ENCODE data around the gene AGFG1.
"Not testable (repeated sequence)": the region's sequence is repeated elsewhere in the genome, so short reads cannot be mapped to it uniquely, and the experiment has no call there.

Gene AGFG1

GRCh38 chr2:227503433-227504406 is 31.8 kb downstream of the AGFG1 start:
- DNase-seq = no peak

DNA sequence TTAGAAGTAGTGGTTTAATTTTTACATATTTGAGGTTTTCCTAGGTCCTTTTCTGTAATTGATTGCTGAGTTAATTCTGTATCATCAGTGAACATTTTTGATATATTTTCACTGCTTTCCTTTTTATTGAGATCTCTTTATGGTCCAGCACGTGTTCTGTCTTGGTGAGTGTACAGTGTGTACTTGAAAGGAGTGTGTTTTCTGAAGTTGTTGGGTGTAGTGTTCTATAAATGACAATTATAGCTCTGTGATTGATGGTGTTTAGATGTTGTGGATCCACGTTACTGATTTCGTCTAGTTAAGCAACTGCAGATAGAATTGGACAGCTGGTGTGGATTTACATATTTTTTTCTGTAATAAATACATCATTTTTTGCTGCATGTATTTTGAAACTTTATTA is 32.7 kb downstream of the AGFG1 start:
- DNase-seq = no peak

- no peak for DNase-seq
These were observed 34.5 kb downstream of the AGFG1 start for GRCh38 chr2:227506456-227506855.

- DNase-seq = no peak
These were observed 36.0 kb downstream of the AGFG1 start for GRCh38 chr2:227507963-227508362.

DNA sequence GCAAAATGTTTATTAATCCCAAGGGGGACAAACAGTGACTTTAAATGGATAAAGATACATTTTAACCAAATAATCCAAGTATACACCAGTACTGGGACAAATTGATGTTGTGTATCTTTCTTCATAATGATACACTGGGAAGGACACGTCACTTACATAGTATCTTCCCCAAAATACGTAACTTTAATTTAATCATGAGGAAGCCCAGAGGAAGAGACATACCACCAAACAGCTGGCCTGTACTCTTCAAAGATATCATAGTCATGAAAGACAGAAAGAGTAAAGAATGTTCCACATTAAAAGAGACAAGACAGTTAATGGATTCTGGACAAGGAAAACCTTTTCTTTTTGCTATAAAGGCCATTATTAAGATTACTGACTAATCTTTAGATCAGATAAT is 37.1 kb downstream of the AGFG1 start:
- no peak for DNase-seq

DNA sequence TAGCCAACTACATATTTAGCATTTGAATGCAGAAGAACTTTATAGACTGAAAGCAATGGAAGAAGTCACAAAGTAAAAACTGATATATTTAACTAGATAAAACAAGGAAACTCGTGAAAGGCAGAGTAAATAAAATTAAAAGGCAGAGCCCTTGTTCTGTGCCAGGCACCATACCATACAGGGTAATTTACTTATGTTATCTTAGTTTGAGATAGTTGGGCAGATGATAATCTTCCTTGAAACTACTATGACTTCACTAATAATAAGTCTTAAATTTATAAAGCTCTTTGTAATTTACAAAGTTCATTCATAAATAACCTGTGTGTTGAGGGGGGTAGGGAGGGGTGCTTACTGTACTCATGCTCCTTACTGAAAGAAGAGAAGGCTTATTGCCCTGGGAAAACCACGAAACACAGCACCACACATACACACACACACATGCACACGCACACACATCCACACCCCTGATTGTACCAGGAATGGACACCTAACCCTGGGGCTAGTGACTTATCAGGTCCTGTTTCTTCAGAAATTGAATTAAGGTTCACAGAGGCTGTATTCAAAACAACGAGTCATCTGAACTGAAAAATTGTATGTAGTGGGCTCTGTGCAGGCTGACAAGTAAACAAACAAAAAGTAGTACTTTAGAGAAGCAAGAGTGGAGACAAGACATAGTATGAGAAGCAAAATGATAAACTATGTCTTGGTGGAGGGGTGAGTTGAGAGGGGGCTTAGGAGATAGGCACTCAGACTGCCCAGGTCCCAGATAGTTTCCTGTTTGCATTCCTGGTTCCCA is 38.1 kb downstream of the AGFG1 start:
- DNase-seq = no peak

DNA sequence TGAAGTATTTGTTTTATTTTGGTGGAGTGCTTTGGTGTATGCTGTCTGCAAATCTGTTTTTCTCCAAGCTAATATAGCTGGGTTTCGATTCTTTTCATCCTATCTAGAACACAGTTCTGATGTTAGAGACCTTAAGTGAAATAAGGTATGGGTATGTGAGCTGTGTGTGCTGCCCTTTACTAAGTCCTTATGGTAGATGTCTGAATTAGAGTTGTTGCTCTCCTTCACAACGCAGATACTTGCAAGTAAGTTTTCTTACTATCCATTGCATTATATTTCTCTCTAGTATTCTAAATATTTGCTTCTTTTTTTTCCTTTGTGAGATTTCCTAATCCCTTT is 38.6 kb downstream of the AGFG1 start:
- no peak for DNase-seq

DNA sequence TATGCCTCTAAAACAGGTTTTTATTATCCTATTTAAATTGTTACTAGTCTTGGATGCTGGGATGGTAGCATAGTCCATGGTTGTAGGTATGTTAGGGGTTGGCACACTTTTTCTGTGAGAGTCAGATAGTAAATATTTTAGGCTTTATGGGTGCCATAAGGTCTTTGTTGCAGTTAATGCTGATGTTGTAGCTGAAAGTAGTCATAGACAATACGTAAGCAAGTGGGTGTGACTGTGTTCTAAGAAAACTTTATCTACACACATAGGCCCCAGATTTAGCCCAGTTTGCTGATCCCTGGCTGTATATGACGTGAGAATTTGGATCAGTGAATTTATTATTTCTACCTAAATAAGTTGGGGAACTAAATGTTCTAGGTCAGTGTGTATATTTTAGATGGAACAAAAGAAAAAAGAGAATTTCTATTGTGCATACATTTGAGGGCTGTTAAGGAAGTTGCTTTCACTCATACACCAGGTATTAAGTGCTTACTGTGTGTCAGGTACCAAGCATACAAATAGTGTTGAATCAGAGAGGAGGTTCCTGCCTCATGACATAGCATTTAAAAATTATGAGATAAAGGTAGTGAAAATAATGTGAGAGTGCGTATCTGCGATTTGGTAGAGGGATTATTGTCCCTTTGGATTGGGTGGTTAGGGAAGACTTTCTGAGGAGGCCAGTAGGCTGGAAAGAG is 39.4 kb downstream of the AGFG1 start:
- no peak for DNase-seq

- DNase-seq = no peak
These were observed 40.0 kb downstream of the AGFG1 start for GRCh38 chr2:227511955-227512354.

- DNase-seq = no peak
These were observed 41.2 kb downstream of the AGFG1 start for GRCh38 chr2:227513113-227513512.

- DNase-seq = no peak
These were observed 43.8 kb downstream of the AGFG1 start for GRCh38 chr2:227515742-227516141.

DNA sequence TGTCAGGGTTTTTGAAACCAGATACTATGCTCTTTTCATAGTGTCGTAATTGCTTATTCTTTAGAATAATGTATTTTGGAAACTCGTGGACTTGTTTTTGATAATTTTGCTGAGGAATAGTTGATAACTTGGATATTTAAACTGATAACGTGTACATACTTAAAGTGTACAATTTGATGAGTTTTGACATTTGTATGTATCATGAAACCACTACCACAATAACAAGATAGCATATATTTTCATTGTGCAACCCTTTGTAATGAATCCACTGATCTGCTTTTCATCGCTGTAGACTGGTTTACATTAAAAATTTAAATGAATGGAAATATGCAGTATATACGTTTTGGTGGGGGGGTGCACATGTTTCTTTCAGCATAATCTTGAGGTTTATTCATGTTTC is 45.8 kb downstream of the AGFG1 start:
- no peak for DNase-seq

- DNase-seq = not testable (repeated sequence)
These were observed 46.4 kb downstream of the AGFG1 start for GRCh38 chr2:227518278-227518865.

- not testable (repeated sequence) for DNase-seq
These were observed 49.2 kb downstream of the AGFG1 start for GRCh38 chr2:227521178-227521577.

DNA sequence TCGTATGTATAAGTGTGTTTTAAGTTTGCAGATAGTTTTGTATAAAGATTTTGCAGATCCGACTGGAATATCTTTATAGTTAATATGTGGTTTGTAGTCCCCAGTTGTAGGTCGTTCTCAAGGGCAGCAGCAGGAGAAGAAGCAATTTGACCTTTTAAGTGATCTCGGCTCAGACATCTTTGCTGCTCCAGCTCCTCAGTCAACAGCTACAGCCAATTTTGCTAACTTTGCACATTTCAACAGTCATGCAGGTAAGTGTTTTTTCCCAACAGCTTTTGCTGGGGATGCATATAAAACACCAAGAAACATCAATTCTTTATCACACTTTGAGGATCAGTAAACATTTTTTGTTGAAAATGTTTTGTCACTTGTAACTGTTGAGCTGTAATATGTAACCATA is 52.7 kb downstream of the AGFG1 start:
- DNase-seq = no peak

DNA sequence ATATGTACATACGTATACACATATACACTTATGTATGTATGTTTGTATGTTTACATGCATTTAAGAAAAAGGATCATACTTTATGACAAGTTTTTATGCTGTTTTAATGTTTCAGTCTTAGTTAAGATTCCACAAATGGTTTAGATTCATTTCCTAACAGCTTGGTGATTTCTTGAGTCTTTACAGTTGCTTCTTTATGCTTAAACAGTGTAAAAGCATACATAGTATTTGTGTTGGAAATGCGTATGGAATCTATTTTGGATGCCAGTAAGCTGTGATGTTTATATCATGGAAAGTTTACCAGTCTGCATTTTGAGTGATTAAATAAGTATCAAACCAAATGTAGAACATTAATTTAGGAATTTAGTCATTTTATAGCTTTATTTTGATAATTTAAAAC is 55.4 kb downstream of the AGFG1 start:
- no peak for DNase-seq

- DNase-seq = no peak
These were observed 56.8 kb downstream of the AGFG1 start for GRCh38 chr2:227528803-227529202.

DNA sequence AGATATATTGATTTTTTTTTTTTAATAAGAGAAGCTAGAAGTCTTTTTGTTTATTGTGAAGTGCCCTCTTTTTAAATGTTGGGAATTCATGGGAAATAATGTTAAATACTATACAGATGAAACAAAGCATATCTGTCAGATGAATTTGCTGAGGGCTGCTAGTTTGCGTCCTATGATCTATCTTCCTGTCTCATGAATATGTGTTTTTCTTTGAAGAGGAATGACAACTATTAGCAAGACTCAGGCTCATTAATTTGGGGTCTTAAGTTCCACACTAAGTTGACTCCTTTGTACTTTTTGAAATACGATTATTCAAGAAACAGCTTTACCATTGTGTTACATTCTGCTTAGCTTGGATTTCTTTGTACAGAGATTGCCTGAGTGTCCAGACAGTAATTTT is 57.9 kb downstream of the AGFG1 start:
- no peak for DNase-seq

GRCh38 chr2:227534714-227535113 is 62.8 kb downstream of the AGFG1 start:
- DNase-seq = no peak

DNA sequence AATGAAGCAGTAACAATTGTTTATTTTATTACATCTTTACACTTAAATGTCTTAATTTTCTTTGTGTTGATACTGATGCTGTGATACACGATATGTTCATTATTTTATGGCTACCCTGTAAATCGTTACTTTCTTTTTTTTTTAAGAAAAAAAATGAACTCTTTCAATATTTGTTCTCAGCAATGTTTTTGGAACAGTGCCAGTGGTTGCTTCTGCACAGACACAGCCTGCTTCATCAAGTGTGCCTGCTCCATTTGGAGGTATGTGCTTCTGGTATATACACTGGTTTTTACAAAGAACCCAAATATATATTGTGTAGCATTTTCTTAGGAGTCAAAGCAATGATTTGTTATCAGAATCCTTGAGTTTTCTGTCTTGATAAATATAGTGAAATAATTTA is 64.5 kb downstream of the AGFG1 start:
- no peak for DNase-seq

DNA sequence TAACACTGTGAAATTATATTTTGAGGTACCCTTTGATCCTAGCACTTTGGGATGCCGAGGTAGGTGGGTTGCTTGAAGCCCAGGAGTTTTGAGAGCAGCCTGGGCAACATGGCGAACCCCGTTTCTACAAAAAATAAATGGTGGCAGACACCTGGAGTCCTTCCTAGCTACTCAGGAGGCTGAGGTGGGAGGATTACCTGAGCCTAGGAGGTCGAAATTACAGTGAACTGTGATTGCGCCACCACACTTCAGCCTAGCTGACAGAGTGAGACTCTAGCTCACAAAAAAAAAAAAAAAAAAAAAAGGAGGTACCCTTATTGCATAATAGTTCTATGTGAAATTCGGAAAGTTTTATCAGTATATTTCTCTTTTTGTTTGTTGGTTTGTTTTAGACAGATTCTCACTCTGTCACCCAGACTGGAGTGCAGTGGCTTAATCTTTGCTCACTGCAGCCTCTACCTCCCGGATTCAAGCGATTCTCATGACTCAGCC is 67.6 kb downstream of the AGFG1 start:
- DNase-seq = no peak

- not testable (repeated sequence) for DNase-seq
These were observed 68.4 kb downstream of the AGFG1 start for GRCh38 chr2:227540352-227540751.

DNA sequence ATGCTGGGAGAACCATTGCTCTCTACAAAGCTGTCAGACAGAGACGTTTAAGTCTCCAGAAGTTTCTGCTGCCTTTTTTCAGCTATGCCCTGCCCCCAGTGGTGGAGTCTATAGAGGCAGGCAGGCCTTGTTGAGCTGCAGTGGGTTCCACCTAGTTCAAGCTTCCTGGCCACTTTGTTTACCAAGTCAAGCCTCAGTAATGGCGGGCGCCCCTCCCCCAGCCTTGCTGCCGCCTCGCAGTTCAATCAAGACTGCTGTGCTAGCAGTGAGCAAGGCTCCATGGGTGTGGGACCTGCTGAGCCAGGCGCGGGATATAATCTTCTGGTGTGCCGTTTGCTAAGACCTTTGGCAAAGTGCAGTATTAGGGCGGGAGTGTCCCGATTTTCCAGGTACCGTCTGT is 74.0 kb downstream of the AGFG1 start:
- DNase-seq = no peak
